ENCODE measurements around the gene KLK10.
A peak's percentile ranks its signal among the peaks of the same experiment; 100 is the strongest.
"Not testable (repeated sequence)": the region's sequence is repeated elsewhere in the genome, so short reads cannot be mapped to it uniquely, and the experiment has no call there.

KLK10 gene

GRCh38 chr19:51000981-51001380, 18.5 kb downstream of the KLK10 start:
- DNase-seq = no peak

- no peak for DNase-seq
Observed at GRCh38 chr19:51000426-51000825, 19.1 kb downstream of the KLK10 start.

- no peak for DNase-seq
Observed at GRCh38 chr19:50998686-50999085, 20.8 kb downstream of the KLK10 start.

GRCh38 chr19:50998061-50998460, 21.4 kb downstream of the KLK10 start:
- no peak for DNase-seq

- no peak for DNase-seq
Observed at GRCh38 chr19:50994129-50994528, 25.4 kb downstream of the KLK10 start.

- no peak for DNase-seq
Observed at GRCh38 chr19:50992666-50993035, 26.9 kb downstream of the KLK10 start.

- not testable (repeated sequence) for DNase-seq
Observed at GRCh38 chr19:50984416-50984815, 35.1 kb downstream of the KLK10 start.

GRCh38 chr19:50983625-50984292, 35.8 kb downstream of the KLK10 start, which contains the start of gene KLK7:
TSS of gene KLK7 (minus strand) at chr19:50983917. CDS start at chr19:50982399, 1,518 bp downstream.
- DNase-seq = no peak

GRCh38 chr19:50982186-50982585, 37.3 kb downstream of the KLK10 start:
- no peak for DNase-seq

- no peak for DNase-seq
Observed at GRCh38 chr19:50981587-50982146, 37.8 kb downstream of the KLK10 start.

GRCh38 chr19:50980208-50980607, 39.3 kb downstream of the KLK10 start:
- no peak for DNase-seq

- no peak for DNase-seq
Observed at GRCh38 chr19:50979758-50980157, 39.8 kb downstream of the KLK10 start.

- no peak for DNase-seq
Observed at GRCh38 chr19:50978772-50979390, 40.6 kb downstream of the KLK10 start.

GRCh38 chr19:50977626-50978025, 41.9 kb downstream of the KLK10 start:
- DNase-seq = no peak

GRCh38 chr19:50975766-50976165, 43.7 kb downstream of the KLK10 start:
- DNase-seq = no peak

GRCh38 chr19:50974702-50975556, 44.6 kb downstream of the KLK10 start:
- DNase-seq = no peak

GRCh38 chr19:50972795-50973376, 46.6 kb downstream of the KLK10 start:
- DNase-seq = no peak

GRCh38 chr19:50969810-50970209, 49.7 kb downstream of the KLK10 start:
- not testable (repeated sequence) for DNase-seq

GRCh38 chr19:50969413-50969760, 50.1 kb downstream of the KLK10 start, which contains the start of gene KLK6:
TSS of gene KLK6 (minus strand) at chr19:50969591. CDS start at chr19:50968104, 1,487 bp downstream.
- DNase-seq = peak; percentile 3

- DNase-seq = no peak
Observed at GRCh38 chr19:50968716-50969412, 50.6 kb downstream of the KLK10 start.

GRCh38 chr19:50967929-50968715, 51.4 kb downstream of the KLK10 start:
- DNase-seq = no peak

GRCh38 chr19:50964266-50964665, 55.2 kb downstream of the KLK10 start:
- DNase-seq = no peak
